HL-60 (cell line): ENCODE data around the gene AHSA1.

Source experiments
- DNase-seq, 2 experiments: peaks; one replicate each; pipeline ENCODE4 v3.0.0-alpha.2; 2010 to 2020; ENCODE audit warnings: low read depth in 1 of 2, low spot score in 1 of 2
- H3K27ac ChIP-seq: fragments of 250-450 bp; sonication (Bioruptor Pico); replicated peaks from 2 replicates; pipeline ENCODE4 v1.5.1; 2020; ENCODE audit warnings: mild to moderate bottlenecking, moderate library complexity
- H3K27me3 ChIP-seq: fragments of 250-450 bp; sonication (Bioruptor Pico); 2 replicates; pipeline ENCODE4 v1.5.1; 2021; ENCODE audit warnings: mild to moderate bottlenecking, moderate library complexity; ENCODE audit not compliant: insufficient read depth, poor library complexity, severe bottlenecking
- H3K4me3 ChIP-seq: replicated peaks from 2 replicates; pipeline ENCODE4 v1.5.1; 2011; ENCODE audit warnings: mild to moderate bottlenecking, control low read depth, low read length; ENCODE audit not compliant: insufficient read depth
- CTCF ChIP-seq: IDR thresholded peaks from one replicate; pipeline ENCODE4 v1.5.1; 2011; ENCODE audit warnings: low read length, control low read depth, inconsistent platforms; ENCODE audit not compliant: insufficient read depth
- GABPA ChIP-seq: IDR thresholded peaks from 2 replicates; pipeline ENCODE4 v1.6.1; 2012; ENCODE audit warnings: low read depth
- POLR2AphosphoS5 ChIP-seq: IDR thresholded peaks from 2 replicates; pipeline ENCODE4 v1.6.1; 2012; ENCODE audit warnings: low read depth
- REST ChIP-seq: IDR thresholded peaks from 2 replicates; pipeline ENCODE4 v1.6.1; 2012; ENCODE audit warnings: low read depth; ENCODE audit not compliant: insufficient replicate concordance
- SPI1 ChIP-seq: IDR thresholded peaks from 2 replicates; pipeline ENCODE4 v1.6.1; 2012; ENCODE audit warnings: low read depth, mild to moderate bottlenecking, borderline replicate concordance

AHSA1 gene

GRCh38 chr14:77458249-77458950 lies 507 bp downstream of the AHSA1 start:
- TF ChIP-seq GABPA (no peak), REST (no peak), POLR2AphosphoS5 (no peak), CTCF (no peak), SPI1 (no peak)
- no peaks in the 10 kb centered on the region for H3K27me3 ChIP-seq
- H3K4me3 ChIP-seq: peak overlapping the region; percentile 90
- DNase-seq: peak in 1 of 2 experiments; percentile 19
- peak overlapping the region; percentile 96 for H3K27ac ChIP-seq

DNA sequence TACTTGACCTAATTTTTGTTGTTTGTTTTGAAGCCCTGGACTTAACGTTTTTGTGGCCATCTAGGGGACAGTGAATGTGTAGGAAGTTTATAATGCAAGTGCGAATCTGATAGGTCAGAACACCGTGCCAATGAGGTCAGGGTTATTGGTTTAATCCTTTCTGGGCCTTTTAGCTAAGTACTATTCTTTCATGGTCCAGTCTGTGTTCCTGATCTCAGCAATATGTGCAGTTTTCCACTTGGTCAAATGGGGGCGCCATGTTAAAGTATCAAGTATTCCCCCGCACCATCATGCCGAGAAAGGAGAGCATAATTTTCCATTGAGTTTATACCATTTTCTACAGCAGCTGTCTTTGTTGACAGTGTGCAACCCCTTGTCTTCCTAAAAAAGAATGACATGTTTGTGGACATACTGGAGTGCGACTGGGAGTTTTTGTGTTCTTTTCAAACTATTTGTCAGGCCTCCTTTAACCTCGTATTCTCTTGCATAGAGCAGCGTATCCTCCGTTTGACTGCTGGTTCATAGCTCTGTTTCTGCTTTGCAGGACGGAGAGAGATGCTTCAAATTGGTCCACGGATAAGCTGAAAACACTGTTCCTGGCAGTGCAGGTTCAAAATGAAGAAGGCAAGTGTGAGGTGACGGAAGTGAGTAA lies 1.3 kb downstream of the AHSA1 start:
- TF ChIP-seq CTCF (peak; percentile 15), SPI1 (no peak), REST (no peak), POLR2AphosphoS5 (no peak), GABPA (no peak)
- Histone ChIP-seq H3K27ac (peak overlapping the region; percentile 96), H3K27me3 (no peaks in the 10 kb centered on the region), H3K4me3 (peak overlapping the region; percentile 90)
- peak; percentile 17 to 52 for DNase-seq

- Histone ChIP-seq H3K4me3 (no peak overlapping the region), H3K27ac (no peak overlapping the region), H3K27me3 (no peaks in the 10 kb centered on the region)
- DNase-seq: no peak
- no peak for TF ChIP-seq POLR2AphosphoS5
- TF ChIP-seq SPI1: no peak
- no peak for TF ChIP-seq GABPA
Observed at GRCh38 chr14:77467801-77468200, 9.9 kb downstream of the AHSA1 start.

DNA sequence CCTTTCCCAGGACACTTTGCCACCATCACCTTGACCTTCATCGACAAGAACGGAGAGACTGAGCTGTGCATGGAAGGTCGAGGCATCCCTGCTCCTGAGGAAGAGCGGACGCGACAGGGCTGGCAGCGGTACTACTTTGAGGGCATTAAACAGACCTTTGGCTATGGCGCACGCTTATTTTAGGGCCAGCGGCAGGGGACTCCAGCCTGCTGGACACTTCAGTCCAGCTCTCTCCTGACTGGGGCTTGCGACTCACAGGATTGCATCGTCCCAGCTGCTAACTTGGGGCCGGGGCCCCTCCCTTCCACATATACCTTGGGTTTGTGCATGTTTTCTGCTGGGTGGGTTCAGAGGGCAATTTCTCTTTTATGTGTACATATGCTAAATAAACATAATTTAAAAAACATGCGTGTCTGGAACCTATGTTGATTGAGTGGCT lies 11.2 kb downstream of the AHSA1 start:
- H3K27ac ChIP-seq: no peak overlapping the region
- DNase-seq: no peak
- no peak overlapping the region for H3K4me3 ChIP-seq
- no peak for TF ChIP-seq POLR2AphosphoS5
- no peaks in the 10 kb centered on the region for H3K27me3 ChIP-seq
